ENCODE data around the gene STK16. TPM values are rescaled to one million over a fixed set of nuclear protein-coding genes. Genes with fewer than 3 reads are reported as not detected.

STK16 gene
- total and polyA plus RNA-seq, 4 donors, result 5.8 to 44.3 (median 23.7) TPM

DNA sequence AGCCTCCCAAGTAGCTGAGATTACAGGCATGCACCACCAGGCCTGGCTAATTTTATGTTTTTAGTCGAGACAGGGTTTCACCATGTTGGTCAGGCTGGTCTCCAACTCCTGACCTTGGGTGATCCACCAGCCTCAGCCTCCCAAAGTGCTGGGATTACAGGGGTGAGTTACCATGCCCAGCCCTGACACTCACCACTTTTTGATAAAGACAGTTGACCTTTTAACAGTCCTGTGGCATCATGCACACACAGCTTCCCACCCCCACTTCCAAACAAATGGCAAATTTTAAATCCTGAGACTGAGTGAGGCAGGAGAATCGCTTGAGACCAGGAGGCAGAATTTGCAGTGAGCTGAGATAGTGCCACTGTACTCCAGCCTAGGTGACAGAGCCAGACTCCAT lies 27.7 kb downstream of the STK16 start:
- peaks cover 8 to 24% (median 16%) of the 10 kb centered on the region in 4 donors for H3K4me1 ChIP-seq (ENCODE audit: control insufficient read depth in 4 of 4, insufficient read depth in 4 of 4, low read length in 3 of 4)
- H3K27me3 ChIP-seq (ENCODE audit: control insufficient read depth in 4 of 4, insufficient read depth in 4 of 4, low read length in 3 of 4), result no peaks in the 10 kb centered on the region
- no peak overlapping the region for H3K27ac ChIP-seq (ENCODE audit: low read depth in 1 of 2, low read length in 2 of 2)
- 81% methylated on average over 2 of the region's 2 CpGs for WGBS
- H3K9me3 ChIP-seq (ENCODE audit: control insufficient read depth in 4 of 4, low read length in 3 of 4), result no peaks in the 10 kb centered on the region
- H3K36me3 ChIP-seq (ENCODE audit: control insufficient read depth in 4 of 4, insufficient read depth in 3 of 4, low read depth in 1 of 4, low read length in 3 of 4), result no peaks in the 10 kb centered on the region
- H3K4me3 ChIP-seq (ENCODE audit: low read depth in 1 of 3, low read length in 3 of 3), result no peak overlapping the region
- no peak overlapping the region for H3K9ac ChIP-seq (ENCODE audit: low read depth in 1 of 2, low read length in 2 of 2)
- TF ChIP-seq RAD21 (IDR thresholded peaks at IDR 0.05) (no peak), GABPA (IDR thresholded peaks at IDR 0.05 in 1 of 2, conservative IDR thresholded peaks at IDR 0.05 in 1 of 2) (no peak), JUND (IDR thresholded peaks at IDR 0.05) (no peak), RXRA (IDR thresholded peaks at IDR 0.05) (no peak), HNF4G (IDR thresholded peaks at IDR 0.05) (no peak), FOXA2 (IDR thresholded peaks at IDR 0.05) (no peak), NR2F2 (IDR thresholded peaks at IDR 0.05) (no peak), FOXA1 (IDR thresholded peaks at IDR 0.05) (no peak), SP1 (IDR thresholded peaks at IDR 0.05) (no peak), HNF4A (conservative IDR thresholded peaks at IDR 0.05) (no peak), TAF1 (conservative IDR thresholded peaks at IDR 0.05) (no peak), MAX (IDR thresholded peaks at IDR 0.05) (no peak)
- TF ChIP-seq, protein P1, sequence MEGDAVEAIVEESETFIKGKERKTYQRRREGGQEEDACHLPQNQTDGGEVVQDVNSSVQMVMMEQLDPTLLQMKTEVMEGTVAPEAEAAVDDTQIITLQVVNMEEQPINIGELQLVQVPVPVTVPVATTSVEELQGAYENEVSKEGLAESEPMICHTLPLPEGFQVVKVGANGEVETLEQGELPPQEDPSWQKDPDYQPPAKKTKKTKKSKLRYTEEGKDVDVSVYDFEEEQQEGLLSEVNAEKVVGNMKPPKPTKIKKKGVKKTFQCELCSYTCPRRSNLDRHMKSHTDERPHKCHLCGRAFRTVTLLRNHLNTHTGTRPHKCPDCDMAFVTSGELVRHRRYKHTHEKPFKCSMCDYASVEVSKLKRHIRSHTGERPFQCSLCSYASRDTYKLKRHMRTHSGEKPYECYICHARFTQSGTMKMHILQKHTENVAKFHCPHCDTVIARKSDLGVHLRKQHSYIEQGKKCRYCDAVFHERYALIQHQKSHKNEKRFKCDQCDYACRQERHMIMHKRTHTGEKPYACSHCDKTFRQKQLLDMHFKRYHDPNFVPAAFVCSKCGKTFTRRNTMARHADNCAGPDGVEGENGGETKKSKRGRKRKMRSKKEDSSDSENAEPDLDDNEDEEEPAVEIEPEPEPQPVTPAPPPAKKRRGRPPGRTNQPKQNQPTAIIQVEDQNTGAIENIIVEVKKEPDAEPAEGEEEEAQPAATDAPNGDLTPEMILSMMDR (IDR thresholded peaks at IDR 0.05; ENCODE audit: low read depth, low read length, missing input control), result no peak
- TF ChIP-seq, protein P2, sequence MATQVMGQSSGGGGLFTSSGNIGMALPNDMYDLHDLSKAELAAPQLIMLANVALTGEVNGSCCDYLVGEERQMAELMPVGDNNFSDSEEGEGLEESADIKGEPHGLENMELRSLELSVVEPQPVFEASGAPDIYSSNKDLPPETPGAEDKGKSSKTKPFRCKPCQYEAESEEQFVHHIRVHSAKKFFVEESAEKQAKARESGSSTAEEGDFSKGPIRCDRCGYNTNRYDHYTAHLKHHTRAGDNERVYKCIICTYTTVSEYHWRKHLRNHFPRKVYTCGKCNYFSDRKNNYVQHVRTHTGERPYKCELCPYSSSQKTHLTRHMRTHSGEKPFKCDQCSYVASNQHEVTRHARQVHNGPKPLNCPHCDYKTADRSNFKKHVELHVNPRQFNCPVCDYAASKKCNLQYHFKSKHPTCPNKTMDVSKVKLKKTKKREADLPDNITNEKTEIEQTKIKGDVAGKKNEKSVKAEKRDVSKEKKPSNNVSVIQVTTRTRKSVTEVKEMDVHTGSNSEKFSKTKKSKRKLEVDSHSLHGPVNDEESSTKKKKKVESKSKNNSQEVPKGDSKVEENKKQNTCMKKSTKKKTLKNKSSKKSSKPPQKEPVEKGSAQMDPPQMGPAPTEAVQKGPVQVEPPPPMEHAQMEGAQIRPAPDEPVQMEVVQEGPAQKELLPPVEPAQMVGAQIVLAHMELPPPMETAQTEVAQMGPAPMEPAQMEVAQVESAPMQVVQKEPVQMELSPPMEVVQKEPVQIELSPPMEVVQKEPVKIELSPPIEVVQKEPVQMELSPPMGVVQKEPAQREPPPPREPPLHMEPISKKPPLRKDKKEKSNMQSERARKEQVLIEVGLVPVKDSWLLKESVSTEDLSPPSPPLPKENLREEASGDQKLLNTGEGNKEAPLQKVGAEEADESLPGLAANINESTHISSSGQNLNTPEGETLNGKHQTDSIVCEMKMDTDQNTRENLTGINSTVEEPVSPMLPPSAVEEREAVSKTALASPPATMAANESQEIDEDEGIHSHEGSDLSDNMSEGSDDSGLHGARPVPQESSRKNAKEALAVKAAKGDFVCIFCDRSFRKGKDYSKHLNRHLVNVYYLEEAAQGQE (IDR thresholded peaks at IDR 0.05), result no peak
- no peak for DNase-seq (ENCODE audit: low spot score)

- 90% methylated on average over 3 of the region's 3 CpGs for WGBS
- no peaks in the 10 kb centered on the region for H3K27me3 ChIP-seq (ENCODE audit: control insufficient read depth in 4 of 4, insufficient read depth in 4 of 4, low read length in 3 of 4)
- no peaks in the 10 kb centered on the region for H3K9me3 ChIP-seq (ENCODE audit: control insufficient read depth in 4 of 4, low read length in 3 of 4)
- H3K36me3 ChIP-seq (ENCODE audit: control insufficient read depth in 4 of 4, insufficient read depth in 3 of 4, low read depth in 1 of 4, low read length in 3 of 4), result no peaks in the 10 kb centered on the region
- DNase-seq (ENCODE audit: low spot score), result no peak
- H3K9ac ChIP-seq (ENCODE audit: low read depth in 1 of 2, low read length in 2 of 2), result no peak overlapping the region
- no peak overlapping the region for H3K4me3 ChIP-seq (ENCODE audit: low read depth in 1 of 3, low read length in 3 of 3)
- H3K27ac ChIP-seq (ENCODE audit: low read depth in 1 of 2, low read length in 2 of 2), result no peak overlapping the region
- H3K4me1 ChIP-seq (ENCODE audit: control insufficient read depth in 4 of 4, insufficient read depth in 4 of 4, low read length in 3 of 4), result peaks cover 9 to 33% (median 20%) of the 10 kb centered on the region in 4 donors
- TF ChIP-seq, protein P2 (IDR thresholded peaks at IDR 0.05), result no peak
- TF ChIP-seq HNF4G (IDR thresholded peaks at IDR 0.05), result no peak
- TF ChIP-seq GABPA (IDR thresholded peaks at IDR 0.05 in 1 of 2, conservative IDR thresholded peaks at IDR 0.05 in 1 of 2), result no peak
These were observed 28.7 kb downstream of the STK16 start for GRCh38 chr2:219273937-219274336.

All from liver (tissue), 9 donors.